Lung (tissue), 12 donors: Measurements from ENCODE around the gene MESP2. TPM values are rescaled to one million over a fixed set of nuclear protein-coding genes. Genes with fewer than 3 reads are reported as not detected.

Source experiments
- ATAC-seq: fragments of 200-7000 bp; cut with Tn5 transposase; one replicate; pipeline ENCODE4 v1.9.1; 2020; ENCODE audit warnings: moderate number of reproducible peaks; ENCODE audit not compliant: insufficient read depth, low FRiP score
- DNase-seq, 3 donors: peaks; one replicate each; pipeline ENCODE4 v3.0.0-alpha.2; 2013 to 2017
- H3K27ac ChIP-seq, 2 donors: one replicate each; pipeline ENCODE4 v1.5.1; 2013; ENCODE audit warnings: mild to moderate bottlenecking in 2 of 2, moderate library complexity in 2 of 2, control low read depth in 1 of 2, inconsistent platforms in 1 of 2, low read depth in 1 of 2, low read length in 1 of 2
- H3K27me3 ChIP-seq, 3 donors: one replicate each; pipeline ENCODE4 v1.5.1; 2013; ENCODE audit warnings: low read length in 2 of 3; ENCODE audit not compliant: control insufficient read depth in 3 of 3, insufficient read depth in 3 of 3
- H3K36me3 ChIP-seq, 4 donors: one replicate each; pipeline ENCODE4 v1.5.1; 2013; ENCODE audit warnings: low read length in 4 of 4, mild to moderate bottlenecking in 1 of 4, moderate library complexity in 1 of 4; ENCODE audit not compliant: control insufficient read depth in 4 of 4, insufficient read depth in 4 of 4
- H3K4me1 ChIP-seq, 5 donors: one replicate each; pipeline ENCODE4 v1.5.1; 2013; ENCODE audit warnings: low read length in 5 of 5, mild to moderate bottlenecking in 2 of 5, moderate library complexity in 1 of 5; ENCODE audit not compliant: control insufficient read depth in 5 of 5, insufficient read depth in 5 of 5
- H3K4me3 ChIP-seq: one replicate; pipeline ENCODE4 v1.5.1; 2013; ENCODE audit warnings: mild to moderate bottlenecking, control low read depth, moderate library complexity
- H3K9ac ChIP-seq, 2 donors: one replicate each; pipeline ENCODE4 v1.5.1; 2013; ENCODE audit warnings: low read length in 2 of 2, control low read depth in 1 of 2; ENCODE audit not compliant: insufficient read depth in 1 of 2
- H3K9me3 ChIP-seq, 4 donors: one replicate each; pipeline ENCODE4 v1.5.1; 2013; ENCODE audit warnings: low read length in 3 of 4, mild to moderate bottlenecking in 1 of 4, moderate library complexity in 1 of 4; ENCODE audit not compliant: control insufficient read depth in 4 of 4, insufficient read depth in 3 of 4
- WGBS, 2 donors: extraction: QIAGEN DNeasy Blood & Tissue Kit; methylation state at CpG; one replicate each; pipeline ENCODE4 v1.1.7; 2013; 5-methylcytosine and 5-hydroxymethylcytosine counted together
- polyA plus RNA-seq, 2 donors: library from polyadenylated mRNA; stranded (reverse); fragments of 200-250 nt; gene quantifications; one replicate each; pipeline ENCODE4 v1.2.1, GENCODE V29; 2013
- total RNA-seq, 2 donors: library from RNA; depleted of rRNA in 1 of 2; stranded (reverse); fragments of >200 nt in 1 of 2; gene quantifications; one replicate each; pipeline ENCODE4 v1.2.1, GENCODE V29; 2014 to 2021
- TF ChIP-seq, protein P1 (sequence below): IDR thresholded peaks from 2 replicates; pipeline ENCODE4 v1.5.1; 2012; ENCODE audit warnings: mild to moderate bottlenecking; ENCODE audit errors: control extremely low read depth, extremely low read depth
- donor health status: control.
- donor health status: control.
- donor health status: Bipolar disorder and iron deficiency.
- donor health status: healthy.
- donor health status: DM: yes; HTN: yes; CAD: no.

MESP2 gene
- total and polyA plus RNA-seq, 4 donors: 0.17 to 0.71 (median 0.55) TPM; not detected in 1

DNA sequence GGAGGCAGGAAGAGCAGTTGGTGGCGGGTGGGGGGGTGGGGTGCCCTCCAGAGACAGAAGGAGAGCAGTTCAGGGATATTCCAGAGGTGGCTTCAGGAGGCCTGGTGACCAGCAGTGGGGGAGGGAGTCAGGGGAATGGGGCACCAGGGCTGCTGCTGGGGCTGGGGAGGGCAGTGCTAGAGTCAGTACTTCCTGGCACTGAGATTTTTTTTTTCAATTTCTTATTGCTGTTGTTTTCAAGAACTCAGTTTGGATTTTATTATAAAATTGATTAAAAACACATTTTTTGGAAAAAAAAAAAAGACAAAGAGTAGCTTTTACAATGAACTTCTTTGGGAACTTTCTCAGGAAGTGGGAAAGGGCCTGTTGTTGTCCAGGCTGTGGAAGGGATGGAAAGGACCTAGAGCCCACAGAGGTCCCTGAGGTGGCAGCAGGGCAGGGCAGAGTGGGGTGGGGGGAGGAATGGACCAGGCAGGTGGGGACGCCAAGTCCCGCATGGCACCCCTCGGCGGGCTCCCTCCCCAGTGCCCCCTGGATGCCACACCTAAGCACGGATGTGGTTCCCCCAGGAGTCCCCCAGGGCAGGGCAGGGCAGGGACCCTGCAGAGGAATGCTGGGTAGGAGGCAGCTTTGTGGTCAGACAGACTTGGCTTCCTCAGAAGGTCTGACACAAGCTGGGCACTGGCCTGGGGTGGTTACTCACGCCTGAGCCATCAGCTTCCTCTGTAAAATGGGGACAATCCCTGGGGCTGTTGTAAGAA is 47.0 kb downstream of the MESP2 start:
- H3K4me1 ChIP-seq: peaks cover 0 to 7% (median 0%) of the 10 kb centered on the region in 5 donors
- WGBS, 2 donors: 51 to 62% methylated on average over 7 of the region's 7 CpGs
- ATAC-seq (no peak), DNase-seq (no peak)
- no peaks in the 10 kb centered on the region for H3K36me3 ChIP-seq
- no peak overlapping the region for H3K4me3 ChIP-seq
- no peaks in the 10 kb centered on the region for H3K9me3 ChIP-seq
- no peak overlapping the region for H3K9ac ChIP-seq
- TF ChIP-seq, protein P1, sequence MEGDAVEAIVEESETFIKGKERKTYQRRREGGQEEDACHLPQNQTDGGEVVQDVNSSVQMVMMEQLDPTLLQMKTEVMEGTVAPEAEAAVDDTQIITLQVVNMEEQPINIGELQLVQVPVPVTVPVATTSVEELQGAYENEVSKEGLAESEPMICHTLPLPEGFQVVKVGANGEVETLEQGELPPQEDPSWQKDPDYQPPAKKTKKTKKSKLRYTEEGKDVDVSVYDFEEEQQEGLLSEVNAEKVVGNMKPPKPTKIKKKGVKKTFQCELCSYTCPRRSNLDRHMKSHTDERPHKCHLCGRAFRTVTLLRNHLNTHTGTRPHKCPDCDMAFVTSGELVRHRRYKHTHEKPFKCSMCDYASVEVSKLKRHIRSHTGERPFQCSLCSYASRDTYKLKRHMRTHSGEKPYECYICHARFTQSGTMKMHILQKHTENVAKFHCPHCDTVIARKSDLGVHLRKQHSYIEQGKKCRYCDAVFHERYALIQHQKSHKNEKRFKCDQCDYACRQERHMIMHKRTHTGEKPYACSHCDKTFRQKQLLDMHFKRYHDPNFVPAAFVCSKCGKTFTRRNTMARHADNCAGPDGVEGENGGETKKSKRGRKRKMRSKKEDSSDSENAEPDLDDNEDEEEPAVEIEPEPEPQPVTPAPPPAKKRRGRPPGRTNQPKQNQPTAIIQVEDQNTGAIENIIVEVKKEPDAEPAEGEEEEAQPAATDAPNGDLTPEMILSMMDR: no peak
- H3K27ac ChIP-seq: no peak overlapping the region
- H3K27me3 ChIP-seq: peaks cover 0 to 7% (median 0%) of the 10 kb centered on the region in 3 donors

DNA sequence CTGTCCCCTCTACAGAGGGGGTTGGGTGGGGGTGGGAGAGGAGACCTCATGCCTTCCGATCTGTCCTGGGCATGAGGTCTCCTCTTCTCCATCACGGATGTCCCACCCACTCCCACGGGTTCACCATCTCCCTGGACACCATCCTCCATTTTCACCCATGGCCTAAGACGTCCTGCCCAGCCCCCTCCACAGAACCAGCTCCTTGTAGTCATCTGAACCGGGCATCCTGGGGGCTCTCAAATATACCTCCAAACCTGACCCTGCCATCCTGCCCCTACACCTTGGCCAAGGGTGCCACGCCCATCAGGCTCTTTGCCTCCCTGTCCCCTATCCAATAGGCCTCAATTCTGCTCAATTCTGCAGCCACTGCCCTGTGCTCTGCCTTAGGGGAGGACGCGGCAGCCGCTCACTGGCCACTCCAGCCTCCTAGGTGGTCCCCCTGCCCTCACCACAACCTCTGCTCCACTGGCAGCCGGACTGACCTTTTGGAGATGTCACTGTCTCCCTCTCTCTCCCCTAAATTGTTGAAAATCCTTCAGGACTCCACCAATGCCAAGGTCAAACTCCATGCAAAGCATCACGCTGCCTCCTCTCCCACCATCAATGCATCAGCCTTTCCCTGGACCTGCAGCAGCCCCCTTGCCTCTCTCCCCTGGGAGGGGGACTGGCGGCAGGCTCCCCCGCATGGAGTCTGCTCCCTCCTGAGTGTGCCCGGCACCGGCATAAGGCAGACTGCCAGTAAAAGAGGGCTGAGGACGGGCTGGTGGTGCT is 47.9 kb downstream of the MESP2 start:
- H3K9me3 ChIP-seq: no peaks in the 10 kb centered on the region
- H3K36me3 ChIP-seq: no peaks in the 10 kb centered on the region
- TF ChIP-seq, protein P1: no peak
- 88 to 94% methylated on average over 16 of the region's 16 CpGs for WGBS, 2 donors
- DNase-seq: no peak
- peak overlapping the region in 1 of 2 donors; percentile 7 for H3K27ac ChIP-seq
- no peak for ATAC-seq
- H3K4me1 ChIP-seq: peaks cover 0 to 13% (median 0%) of the 10 kb centered on the region in 5 donors
- H3K4me3 ChIP-seq: no peak overlapping the region
- peaks cover 0 to 7% (median 0%) of the 10 kb centered on the region in 3 donors for H3K27me3 ChIP-seq
- H3K9ac ChIP-seq: no peak overlapping the region

DNA sequence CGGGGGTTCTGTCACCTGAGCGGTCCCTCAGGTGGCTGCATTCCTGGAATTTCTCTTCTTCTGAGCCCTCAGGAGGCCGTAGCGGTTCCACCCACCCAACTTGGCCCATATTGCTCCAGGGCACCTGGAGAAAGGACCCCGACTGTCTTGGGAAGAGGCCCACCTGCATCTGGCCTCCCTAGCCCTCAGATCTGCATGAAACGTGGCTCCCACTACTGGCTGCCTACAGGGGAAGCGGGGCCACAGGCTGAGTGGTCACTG is 48.4 kb downstream of the MESP2 start:
- DNase-seq (no peak), ATAC-seq (no peak)
- no peak overlapping the region for H3K27ac ChIP-seq

More for the DNA sequence above, 48.4 kb downstream of the MESP2 start:
- H3K9ac ChIP-seq: no peak overlapping the region
- H3K4me1 ChIP-seq: peaks cover 0 to 13% (median 0%) of the 10 kb centered on the region in 5 donors
- H3K4me3 ChIP-seq: no peak overlapping the region
- TF ChIP-seq, protein P1: no peak
- WGBS, 2 donors: 79 to 80% methylated on average over 7 of the region's 7 CpGs
- H3K9me3 ChIP-seq: no peaks in the 10 kb centered on the region
- no peaks in the 10 kb centered on the region for H3K36me3 ChIP-seq
- H3K27me3 ChIP-seq: peaks cover 0 to 7% (median 0%) of the 10 kb centered on the region in 3 donors
